HG02610 (cell line): ENCODE data around the gene ACSL5.
"Not testable (repeated sequence)": the region's sequence is repeated elsewhere in the genome, so short reads cannot be mapped to it uniquely, and the experiment has no call there.

Experiments used
- ATAC-seq: cut with Tn5 transposase; IDR thresholded peaks from one replicate; pipeline ENCODE4 v1.9.1; 2021; ENCODE audit warnings: mild to moderate bottlenecking, moderate library complexity; ENCODE audit not compliant: unreplicated experiment

ACSL5 gene

DNA sequence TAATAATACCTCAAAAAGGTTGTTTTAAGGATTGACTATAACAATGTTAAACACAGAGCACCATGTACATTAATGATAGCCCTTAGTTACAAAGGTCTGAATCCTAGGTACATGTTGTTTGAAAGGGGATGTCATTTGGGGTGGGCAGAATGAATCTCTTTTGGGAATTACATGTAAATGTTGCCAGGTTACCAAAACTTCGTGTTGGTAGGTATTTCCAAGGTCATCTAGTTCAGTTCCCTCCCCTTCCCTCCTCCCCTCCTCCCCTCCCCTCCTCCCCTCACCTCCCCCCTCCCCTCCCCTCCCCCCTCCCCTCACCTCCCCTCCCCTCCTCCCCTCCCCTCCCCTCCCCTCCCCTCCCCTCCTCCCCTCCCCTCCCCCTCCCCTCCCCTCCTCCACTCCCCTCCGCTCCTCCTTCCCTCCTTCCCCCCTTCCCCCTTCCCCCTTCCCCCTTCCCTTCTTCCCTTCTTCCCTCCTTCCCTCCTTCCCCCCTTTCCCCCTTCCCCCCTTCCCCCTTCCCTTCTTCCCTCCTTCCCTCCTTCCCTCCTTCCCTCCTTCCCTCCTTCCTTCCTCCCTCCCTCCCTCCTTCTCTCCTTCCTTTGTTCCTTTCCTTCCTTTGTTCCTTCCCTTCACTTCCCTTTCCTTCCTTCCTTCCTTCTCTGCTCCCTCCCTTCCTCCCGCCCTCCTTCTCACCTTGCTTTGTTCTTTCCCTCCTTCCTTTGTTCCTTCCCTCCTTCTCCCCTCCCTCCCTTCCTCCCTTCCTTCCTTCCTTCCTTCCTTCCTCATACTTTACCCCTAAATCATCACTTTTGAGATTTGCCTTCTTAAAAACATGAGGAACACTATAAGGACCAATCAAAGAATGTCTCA is 81.2 kb downstream of the ACSL5 start:
- peak; percentile 9 for ATAC-seq

DNA sequence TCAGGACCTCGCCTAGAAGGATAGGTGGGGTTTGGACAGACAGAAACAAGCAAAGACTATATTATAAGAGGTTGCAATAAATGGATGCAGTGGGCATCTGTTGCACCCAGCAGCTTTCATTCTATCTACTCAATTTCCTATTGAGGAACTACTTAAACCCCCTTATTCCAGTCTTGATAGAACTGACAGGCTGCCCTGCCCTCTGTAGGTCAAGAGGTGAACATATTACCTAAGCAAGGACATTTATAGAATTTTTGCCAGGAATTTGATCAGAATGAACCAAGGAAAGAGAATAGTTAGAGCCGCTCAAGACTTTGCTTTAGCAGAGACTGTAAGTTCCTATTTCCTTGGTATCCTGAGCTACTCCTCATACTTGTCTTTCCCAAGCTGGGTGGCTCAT is 82.6 kb downstream of the ACSL5 start:
- no peak for ATAC-seq

DNA sequence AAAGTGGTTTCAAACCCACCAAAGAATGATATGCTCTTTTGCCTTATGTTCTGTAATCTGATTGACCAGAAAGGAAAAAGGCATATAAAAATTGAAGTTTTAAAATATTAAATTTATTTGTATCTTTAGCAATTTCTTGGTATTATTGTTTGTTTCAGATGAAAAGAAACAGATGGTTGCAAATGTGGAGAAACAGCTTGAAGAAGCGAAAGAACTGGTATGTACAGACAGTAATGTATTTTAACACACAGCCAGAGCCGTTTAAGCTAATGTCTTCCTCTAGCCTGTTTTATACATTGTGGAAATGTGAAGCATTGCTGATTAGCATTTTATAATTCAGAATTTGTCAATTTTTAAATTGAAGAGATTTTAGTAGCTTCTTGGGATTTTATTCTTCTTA is 86.5 kb downstream of the ACSL5 start:
- ATAC-seq, result no peak

DNA sequence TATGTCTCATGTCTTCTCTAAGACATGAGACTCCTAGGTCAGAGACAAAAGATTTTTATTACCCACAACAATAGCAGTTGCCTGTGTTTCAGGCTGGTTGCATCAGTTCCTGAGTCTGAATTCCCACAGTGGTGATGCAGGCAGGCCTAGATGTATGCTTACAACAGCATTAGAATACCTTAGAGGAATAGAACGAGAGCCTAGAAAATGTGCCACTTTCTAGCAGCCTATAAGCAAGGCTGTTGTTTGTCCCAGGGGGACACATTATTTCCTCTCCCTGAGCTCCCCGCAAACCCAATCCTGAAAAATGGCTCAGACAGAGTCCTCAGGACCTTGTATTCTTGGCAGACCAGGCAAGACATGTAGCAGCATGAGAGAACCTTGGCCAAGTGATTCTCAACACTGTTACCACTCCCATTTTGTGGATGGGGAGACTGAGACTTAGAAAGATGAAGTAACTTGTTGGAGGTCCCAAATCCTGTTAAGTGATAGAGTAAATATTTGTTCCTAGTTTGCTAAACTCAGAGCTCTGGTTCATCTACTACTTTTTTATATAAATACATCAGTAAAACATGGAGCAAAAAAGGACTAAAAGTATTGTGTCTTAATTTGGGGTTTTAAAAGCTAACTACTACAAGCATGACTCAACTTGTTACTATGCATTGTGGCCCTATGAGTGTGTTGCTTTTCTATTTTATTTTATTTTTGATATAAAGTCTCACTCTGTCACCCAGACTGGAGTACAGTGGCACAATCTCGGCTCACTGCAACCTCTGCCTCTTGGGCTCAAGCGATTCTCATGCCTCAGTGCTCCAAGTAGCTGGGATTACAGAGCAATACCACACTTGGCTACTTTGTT is 87.3 kb downstream of the ACSL5 start:
- no peak for ATAC-seq

DNA sequence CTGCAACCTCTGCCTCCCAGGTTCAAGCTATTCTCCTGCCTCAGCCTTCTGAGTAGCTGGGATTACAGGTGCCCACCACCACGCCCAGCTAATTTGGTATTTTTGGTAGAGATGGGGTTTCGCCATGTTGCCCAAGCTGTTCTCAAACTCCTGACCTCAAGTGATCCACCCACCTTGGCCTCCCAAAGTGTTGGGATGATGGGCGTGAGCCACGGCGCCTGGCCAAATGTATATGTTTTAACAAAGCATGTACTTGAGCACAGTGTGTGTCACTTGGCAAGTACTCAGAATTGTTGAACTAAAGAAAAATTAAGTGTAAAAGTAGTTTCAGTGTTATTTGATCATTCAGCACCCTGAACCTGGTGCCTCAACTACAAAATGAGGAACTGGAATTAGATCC is 90.2 kb downstream of the ACSL5 start:
- ATAC-seq, result not testable (repeated sequence)

DNA sequence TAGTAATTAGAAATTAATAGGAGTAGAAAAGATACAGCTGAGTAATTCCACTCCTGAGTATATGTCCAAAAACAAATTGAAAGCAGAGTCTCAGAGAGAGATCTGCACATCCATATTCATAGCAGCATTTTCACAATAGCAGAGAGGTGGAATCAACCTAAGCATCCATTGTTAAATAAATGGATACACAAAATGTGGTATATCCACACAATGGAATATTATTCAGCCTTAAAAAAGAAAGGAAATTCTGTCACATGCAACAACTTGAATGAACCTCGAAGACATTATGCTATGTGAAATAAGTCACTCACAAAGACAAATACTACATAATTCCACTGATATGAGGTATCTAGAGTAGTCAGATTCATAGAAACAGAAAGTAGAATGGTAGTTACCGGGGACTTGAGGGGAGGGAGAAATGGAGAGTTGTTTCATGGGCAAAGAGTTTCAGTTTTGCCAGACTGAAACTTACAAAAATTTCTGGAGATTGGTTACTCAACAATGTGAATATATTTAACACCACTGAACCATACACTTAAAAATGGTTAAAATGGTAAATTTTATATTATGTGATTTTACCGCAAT is 91.5 kb downstream of the ACSL5 start:
- ATAC-seq, result no peak

DNA sequence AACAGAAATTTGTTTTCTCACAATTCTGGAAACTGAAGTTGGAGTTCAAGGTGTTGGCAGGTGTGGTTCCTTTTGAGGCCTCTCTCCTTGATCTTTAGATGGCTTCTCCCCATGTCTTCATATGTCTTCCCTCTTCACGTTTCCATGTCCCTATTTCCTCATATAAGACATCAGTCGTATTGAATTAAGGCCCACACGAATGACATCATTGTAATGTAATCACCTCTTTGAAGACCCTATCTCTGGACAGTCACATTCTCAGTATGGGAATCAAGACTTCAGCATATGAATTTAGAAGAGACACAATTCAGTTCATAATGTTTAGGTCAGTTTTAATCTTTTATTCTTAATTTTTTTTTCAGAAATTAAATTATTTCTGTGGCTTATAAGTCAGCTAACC is 92.9 kb downstream of the ACSL5 start:
- ATAC-seq, result no peak

DNA sequence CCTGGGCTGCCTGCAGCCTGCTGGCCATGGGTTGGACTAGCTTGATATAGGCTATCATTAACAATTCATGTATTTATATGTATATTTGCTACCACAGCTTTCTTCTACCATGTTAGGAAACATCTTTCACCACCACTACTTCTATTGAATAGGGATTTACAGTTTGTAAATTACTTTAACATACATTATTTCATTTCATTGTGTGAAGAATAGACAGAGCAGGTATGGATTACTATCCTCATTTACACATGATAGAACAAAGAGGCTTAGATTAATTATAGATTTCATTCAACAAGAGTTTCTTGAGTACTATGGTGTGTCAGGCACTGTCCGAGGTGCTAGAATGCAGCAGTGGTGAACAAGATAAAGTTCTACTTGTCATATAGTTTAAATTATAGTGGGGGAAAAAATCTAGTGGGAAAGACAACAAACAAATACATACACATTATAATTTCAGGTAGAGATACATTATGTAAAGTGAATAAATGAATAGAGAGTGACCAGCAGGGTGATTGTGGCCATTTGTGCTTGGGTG is 93.7 kb downstream of the ACSL5 start:
- ATAC-seq, result no peak

DNA sequence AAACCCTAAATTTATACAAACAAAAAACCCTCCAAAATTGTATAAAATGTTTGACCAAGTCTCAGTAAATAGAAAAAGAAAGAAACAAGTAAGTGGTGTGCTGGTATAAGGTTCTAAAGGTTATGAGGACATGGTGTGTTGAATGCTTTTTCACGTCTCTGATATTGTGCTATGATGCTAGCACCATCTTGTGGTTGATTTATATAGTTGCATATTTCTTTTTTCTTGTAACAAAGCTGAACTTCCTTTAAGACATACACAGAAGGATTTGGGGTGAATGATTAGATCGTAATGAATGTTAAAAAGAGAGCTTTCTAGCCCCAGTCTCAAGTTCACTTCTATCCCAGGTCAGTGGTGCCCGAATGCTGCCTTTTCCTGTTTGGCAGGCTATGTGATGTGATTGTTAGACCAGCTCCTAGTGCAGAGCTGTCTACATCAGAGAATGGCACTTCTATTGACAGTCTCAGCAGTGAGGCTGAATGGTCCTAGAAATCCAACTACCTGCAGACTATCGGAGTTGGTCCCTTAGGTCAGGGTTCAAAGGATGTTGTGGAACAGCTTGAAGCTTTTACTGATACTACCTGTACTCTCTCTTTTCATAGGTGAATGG is 98.1 kb downstream of the ACSL5 start:
- ATAC-seq, result peak; percentile 66

DNA sequence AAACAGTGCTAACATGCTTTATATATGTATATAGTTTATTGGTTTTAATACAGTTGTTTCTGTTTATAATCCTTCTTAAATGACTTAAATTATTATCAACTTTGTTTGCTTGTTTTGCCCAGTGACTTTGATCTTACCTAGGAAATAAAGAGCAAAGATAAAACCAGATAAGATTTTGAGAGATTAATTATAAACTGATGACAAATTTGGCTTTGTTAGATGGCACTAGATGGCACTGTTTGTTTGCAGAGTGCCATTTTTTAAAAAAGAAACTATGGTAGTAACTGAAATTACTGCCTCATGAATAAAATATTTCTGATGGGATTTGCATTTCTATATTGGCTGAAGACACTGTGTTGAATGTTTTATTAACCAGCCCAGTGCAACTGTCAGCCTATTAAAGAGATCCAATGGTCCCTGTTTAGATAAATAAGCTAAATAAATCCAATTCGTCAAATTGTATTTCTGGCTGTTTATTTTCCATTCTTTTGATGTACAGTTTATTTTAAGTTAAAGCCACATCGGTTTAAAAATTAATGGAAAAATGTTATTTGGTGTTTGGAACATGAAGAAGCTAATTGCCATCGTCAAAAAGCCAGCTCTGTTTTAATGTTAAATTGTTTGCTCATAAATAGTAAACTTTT is 101.8 kb downstream of the ACSL5 start:
- no peak for ATAC-seq
